ENCODE data around the gene THSD4.
"Not testable (repeated sequence)": the region's sequence is repeated elsewhere in the genome, so short reads cannot be mapped to it uniquely, and the experiment has no call there.

THSD4 gene

DNA sequence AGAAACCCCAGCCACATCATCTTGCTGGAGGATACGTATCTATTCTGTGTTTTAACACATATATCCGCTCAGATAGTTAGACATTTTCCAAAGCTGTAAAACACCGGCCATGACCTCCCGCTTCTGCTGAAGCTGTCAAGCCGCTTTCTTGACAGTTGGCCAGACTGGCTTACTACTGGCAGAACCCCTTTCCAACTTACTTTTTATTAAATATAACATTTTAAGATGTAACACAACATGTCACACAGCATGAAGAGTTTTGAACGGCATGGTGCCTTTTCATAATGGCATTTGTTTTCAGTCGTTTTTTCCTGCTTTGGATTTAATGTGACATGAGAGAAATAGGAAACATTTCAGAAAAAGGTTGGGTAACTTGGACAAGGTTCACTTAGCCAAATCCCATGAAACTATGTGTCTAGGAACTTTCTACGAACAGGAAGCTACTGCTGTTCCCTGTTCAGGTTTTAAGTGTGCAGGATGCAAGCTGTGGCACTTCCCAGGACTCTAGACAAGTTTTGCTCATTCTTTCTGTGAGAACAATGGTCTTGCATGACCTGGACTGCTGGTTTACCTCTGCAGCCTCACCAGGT is 281.4 kb downstream of the THSD4 start:
- DNase-seq: no peak

DNA sequence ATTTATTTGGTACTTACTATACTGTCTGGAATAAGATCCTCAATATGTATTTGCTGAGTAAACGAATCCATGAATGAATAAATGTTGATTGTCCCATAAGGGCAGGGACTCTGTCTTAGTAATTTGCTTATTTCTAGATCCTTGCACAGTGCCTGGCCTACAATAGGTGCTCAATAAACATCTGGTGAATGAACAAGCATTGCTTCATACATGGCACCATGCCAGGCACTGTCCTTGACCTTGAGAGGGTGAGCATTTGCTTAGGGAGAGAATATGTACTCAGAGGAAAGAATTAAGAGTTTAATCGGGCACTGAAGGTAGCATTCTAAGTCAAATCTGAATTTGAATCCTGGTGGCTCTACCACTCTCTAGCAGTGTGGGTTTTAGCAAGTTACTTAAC is 282.1 kb downstream of the THSD4 start:
- no peak for DNase-seq

DNA sequence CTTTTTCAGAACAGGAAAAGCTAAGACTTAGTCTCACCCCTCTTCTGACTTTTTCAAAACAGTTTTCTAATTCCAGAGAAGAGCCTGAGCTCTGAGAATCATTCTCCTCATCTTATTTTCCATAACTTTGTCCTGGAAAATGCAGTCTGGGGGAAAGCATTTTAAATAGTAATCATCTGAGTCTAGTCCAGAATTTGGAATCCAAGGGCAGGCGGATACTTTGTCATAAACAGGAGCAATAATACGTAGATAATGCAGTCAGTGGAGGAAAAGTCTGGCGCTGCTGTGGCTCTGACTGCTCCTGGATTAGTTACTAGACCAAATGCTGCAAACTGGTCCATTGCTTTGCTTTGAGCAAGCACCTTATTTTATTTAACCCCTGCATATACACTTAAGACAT is 285.0 kb downstream of the THSD4 start:
- DNase-seq: no peak

DNA sequence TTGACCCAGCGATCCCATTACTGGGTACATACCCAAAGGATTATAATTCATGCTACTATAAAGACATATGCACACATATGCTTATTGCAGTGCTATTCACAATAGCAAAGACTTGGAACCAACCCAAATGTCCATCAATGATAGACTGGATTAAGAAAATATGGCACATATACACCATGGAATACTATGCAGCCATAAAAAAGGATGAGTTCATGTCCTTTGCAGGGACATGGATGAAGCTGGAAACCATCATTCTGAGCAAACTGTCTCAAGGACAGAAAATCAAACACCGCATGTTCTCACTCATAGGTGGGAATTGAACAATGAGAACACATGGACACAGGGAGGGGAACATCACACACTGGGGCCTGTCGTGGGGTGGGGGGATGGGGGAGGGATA is 286.5 kb downstream of the THSD4 start:
- DNase-seq: not testable (repeated sequence)

DNA sequence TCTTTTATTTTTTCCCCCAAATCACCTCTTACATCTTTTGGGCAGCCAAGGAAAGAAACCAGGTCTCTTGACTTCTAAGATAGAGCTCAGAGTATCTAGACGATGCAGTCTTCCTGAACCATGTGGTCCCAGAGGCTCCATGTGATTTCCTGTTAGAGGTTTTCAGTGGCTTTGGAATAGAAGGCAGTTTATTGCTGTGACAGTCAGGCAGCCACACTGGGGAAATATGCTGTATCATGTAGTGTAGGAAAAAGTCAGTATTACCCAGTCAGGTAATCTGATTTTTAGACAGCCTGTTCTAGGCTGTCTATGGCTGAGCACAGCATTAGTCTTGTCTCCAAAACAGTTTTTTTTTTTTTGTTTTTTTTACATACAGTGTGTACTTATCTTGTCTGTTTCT is 294.3 kb downstream of the THSD4 start:
- DNase-seq: no peak

DNA sequence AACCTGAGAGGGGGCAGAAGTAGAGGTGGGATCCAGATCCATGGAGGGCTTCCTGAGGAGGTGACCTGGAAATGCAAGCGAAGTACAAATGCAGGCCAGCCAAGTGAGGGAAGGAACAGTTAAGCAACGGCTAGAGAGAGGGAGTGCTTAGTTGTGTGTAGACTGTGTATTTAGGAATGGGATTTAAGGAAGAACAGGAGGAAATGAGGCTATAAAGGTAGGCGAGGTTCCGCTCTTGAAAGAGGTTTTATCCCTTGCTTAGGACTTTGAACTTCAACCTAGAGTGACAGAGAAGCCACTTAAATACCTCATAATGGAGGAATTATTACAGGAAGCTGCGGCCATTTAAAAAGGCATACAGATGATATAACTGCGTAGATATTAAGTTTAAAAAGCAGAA is 295.1 kb downstream of the THSD4 start:
- DNase-seq: no peak

DNA sequence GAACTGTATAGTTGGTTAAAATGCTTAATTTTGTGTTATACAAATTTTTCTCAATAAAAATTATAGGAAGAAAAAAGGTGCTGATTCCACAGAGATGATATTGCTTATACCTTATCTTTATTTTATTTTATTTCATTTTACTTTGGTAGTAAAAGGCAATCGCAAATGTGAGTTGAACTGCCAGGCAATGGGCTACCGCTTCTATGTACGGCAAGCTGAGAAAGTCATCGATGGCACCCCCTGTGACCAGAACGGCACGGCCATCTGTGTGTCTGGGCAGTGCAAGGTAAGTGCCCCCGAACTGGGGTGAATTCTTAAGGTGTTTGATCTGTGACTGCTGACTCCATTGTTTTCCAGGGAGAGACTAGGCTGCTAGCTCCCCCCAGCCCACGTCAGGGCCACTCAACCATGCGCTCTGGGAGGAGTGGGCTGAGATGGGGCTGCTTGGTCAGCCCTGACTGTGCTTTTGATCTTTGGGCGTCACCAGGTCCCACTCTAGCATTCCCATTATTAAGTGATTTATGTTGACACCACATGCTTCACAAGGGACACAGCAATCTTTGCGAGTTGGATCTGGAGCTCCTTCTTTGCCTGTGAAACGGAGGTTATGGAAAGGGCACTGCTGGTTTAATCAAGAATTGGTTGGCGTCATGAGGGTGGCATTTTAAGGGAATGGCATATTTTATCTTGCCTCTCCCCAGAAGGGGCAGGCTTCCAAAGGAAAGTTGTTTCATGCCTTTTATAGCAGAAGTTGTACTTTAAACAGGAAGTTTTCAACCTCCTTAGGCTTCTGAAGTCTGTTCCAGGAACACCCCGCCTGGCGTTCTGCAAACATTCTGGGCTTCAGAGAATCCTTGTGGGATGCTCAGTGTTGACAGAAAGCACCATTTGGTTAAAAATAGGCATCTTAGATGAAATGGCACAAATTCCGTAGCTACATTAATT is 296.5 kb downstream of the THSD4 start:
- no peak for DNase-seq

DNA sequence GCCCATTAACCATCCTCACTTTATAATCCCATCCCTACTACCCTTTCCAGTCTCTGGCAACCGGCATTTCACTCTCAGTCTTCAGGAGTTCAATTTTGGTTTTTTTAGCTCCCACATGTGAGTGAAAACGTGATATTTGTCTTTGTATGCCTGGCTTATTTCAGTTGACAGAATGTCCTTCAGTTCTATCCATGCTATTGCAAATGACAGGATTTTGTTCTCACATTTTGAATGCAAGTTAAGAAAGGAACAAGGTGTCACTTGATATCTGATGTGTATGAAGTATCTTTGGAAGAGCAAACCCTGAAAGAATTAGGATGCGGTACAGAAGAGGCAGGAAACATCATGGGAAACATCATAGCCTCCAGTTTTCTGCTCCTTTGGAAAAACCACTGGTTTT is 298.1 kb downstream of the THSD4 start:
- DNase-seq: no peak

DNA sequence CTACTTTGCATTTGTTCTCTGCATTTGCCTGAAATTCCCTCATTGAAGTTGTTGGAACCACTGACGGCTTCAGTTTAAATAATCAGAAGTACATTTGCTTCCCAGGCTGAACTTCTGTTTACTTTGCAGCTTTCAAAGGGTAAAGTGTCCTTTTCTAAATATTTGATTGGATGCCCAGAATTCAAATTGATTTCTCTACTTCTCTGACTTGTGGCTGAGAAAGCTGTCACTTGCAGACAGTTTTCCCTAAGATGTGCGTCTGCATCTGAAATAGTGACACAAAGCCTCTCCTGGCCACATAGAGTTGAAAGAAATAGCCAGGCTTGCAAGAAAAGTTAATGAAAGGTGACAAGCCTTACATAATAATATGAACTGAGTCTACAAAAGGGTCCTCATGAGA is 299.6 kb downstream of the THSD4 start:
- DNase-seq: no peak

DNA sequence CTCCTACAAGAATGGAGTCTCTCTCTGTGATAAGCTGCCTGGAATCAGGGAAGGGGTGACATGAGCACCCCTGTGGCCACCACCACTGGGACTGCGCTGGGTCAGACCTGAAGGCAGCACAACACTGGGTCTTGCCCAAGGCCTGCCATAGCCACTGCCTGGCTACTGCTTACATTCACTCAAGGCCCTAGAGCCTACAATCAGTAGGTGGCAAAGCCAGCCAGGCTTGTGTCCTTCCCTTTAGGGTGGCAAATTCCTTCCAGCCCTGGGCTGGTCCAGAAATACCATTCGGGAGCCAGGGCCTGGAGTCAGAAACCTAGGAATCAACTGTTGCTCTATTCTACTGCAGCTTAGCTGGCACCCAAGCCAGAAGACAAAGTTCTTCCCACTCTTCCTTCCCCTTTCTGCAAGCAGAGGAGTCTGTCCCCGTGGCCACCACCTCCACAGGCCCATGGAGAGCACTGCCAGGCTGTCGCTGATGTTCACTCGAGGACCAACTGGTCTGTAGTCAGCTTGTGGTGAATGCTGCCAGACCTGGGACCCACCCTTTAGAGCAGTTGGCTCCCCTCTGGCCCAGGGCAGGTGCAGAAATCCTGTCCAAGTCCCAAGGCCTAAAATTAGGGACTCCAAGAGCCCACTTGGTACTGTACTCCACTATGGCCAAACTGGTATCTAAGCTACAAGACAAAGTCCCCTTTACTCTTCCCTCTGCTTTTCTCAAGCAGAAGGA is 307.4 kb downstream of the THSD4 start:
- DNase-seq: no peak

DNA sequence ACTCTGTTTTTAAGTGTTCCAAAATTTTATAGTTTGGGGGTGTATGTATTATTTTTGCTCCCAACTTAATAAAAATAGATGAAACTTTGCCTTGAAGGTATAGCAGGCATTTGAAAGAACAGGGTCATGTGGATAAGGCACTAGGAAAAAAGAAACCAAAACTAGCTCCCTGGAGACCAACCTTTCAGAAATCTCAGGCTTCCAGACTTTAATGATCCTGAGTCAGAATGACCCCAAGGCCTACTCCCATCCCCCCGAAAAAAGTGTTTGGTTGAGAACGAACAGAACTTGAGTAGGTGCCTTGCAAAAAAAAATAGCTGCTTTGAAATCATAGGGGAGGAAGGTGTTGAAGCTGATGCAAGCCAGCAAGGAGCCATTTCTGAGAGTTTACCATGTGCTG is 309.5 kb downstream of the THSD4 start:
- DNase-seq: no peak

DNA sequence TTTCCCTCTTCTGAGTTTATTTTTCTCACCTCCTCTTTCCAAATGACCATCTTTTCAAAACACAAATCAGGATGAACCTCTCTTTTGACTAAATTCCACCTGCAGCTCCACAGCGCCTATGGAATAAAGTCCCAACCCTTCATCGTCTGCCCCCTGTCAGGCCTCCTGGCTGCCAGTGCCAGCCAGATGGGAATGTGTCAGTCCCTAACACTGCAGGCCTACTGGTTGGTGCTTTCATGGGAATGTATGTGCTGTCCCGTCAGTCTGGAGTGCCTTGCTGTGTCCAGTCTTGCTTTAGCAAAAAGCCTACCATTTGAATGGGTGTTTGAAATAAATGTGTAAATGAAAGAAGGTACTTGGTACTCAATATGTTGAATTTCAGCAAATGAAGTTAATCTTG is 310.1 kb downstream of the THSD4 start:
- no peak for DNase-seq

DNA sequence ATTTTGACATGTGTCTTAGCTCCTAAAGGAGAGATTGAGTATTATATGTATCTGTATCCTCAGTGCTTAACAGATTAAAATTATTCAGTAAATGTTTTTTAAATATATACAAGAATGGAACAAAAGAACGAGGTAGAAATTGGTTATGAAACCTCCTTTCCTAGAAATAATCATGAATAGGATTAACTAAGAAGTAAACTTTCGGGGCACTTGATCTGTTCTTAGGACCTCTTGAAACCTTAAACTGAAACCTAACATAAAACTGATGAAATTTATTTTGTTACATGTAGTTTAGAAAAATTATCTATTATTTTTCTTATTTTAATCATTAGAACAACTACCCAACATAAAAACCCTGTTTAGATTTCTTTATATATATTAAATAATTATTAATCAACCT is 311.5 kb downstream of the THSD4 start:
- no peak for DNase-seq

DNA sequence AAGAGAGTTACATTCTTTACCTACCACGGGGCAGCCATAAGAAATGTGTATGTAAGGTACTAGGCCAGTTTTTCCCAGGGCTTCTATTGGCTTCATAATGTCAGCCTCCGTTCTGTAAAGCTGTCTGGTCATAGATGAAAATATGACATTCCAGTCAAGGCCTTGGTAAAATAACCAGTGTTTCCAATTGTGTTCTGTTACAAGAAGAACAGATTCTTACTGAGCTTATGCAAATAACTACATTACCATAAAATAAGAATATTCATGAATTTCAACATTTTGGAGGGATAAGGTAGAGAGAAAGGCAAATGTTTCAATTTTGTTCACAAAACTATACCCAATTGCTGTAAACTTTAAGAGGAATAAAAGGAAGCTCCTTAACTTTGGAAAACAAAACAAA is 315.5 kb downstream of the THSD4 start:
- DNase-seq: no peak

DNA sequence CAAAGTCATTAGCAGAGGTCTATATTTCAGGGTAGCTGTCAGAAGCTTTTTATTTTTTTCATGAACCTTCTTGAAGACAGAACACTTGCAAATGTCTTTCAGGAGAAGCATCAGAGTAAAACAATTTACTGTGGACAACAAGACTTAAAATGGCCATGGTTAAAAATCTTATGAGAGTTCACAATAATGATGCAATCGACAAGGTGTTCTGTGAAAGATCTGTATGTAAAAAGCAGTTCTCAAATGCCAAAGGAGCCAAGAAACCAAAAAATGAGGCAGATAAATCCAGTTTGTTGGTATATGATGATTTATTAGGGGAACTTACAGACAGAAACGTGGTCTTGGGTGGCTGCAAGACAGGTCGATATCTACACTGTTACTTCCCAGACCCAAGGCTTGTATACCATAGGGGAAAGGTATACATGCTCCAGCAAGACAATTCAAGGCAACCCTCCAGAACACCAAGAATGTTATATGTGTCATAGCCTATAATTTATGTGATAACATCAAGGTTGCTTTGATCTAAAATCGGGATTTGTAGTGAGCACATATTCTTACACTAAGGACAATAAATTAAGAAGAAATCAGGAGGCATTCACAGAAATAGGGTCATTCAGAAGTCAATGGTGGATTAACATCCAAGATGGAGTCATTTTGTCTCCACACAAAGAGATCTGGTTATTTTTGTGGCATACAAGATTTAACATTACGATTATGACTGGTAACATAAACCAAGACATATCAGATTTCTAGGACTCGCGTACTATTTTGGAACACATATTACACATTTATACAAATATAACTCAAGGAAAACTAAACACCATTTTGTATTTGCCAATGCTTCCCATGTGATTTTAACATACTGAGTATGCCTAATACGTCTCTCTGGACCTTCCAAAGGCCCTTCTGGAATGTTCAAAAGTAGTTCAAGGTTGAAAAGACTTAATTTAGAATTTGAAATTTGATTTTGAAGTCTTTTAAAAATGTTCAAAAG is 316.4 kb downstream of the THSD4 start:
- DNase-seq: no peak

DNA sequence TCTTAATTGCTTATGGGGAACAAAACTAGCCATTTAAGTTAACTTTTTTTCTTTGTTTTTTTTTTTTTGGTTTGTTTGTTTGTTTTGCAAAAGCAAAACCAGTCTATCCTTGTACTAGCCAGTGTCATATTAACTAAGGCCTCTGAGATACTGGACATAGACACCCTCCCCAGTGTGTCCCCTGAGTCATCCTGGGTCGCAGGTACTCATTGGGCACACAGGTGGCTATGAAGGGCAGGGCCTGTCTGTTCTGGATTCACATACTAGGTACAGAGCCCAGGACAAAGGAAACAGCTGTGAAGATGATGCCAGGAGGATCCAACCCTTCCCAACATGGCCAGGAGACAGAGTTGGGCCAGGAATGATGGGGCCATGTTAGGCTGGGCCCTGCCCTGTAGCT is 318.1 kb downstream of the THSD4 start:
- no peak for DNase-seq

DNA sequence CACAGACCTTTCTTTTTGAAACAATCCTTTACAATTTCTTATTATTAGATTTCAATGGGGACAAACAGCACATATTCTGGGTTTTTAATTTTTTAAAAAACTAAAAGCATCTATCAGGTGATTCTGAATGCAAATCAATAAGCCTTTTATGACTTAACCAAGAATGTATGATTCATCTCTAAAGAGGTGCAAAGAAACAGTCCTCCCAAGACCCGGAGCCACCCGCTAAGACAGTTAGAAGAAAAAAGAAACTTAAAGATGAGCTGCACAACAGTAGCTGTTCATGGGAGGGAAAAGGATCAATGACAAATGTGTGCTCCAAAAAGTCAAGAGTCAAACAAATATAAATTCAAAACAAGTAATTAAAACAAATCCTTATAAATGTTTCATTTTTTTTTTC is 319.5 kb downstream of the THSD4 start:
- no peak for DNase-seq

DNA sequence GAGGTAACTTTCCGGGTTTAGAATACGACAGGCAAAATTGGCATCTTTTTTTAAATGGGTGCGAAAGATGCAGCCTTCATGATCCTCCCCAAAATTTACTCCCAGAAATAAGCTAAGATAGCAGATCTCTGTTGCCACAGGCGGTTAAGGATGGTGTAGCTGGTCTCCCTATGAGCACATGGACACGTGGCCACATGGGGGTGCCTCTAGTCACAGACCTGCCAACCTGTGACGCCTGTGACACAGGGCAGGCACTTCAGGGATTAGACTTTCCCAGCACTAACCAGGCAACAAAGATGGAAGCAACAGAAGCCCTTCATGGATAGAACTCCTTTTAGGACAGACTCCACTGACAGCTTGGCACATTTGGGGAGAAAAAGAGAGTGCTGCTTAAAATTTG is 320.3 kb downstream of the THSD4 start:
- no peak for DNase-seq

DNA sequence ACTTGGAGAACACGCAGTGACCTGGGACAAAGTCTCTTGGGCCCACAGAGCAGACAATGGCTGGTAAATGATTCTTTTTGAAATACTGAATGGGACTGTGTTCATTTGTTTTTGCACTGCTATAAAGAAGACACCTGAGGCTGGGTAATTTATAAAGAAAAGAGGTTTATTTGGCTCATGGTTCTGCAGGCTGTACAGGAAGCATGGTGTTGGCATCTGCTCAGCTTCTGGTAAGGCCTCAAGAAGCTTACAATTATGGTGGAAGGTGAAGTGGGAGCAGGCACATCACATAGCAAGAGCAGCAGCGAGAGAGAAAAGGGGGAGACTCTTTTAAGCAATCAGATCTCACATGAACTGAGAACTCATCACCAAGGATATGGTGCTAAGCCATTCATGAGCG is 321.6 kb downstream of the THSD4 start:
- no peak for DNase-seq

DNA sequence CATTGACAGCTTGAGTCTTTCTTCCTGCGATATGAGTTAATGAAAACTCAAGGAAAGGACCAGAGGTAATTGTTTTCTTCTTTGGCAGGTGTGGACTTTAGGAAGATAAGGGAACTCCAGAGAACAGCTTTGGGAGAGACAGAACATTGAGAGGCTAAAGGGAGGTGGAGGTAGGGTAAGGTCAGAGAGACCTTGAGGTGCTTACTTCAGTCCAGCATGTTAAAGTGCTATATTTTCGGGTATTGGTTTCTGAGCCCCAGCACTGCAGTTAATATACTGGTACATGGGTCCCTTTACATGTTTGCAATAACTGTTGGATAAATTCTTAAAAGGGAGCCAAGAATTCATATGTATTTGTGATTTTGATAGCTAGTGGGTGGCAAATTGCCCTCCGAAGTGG is 322.1 kb downstream of the THSD4 start:
- no peak for DNase-seq

DNA sequence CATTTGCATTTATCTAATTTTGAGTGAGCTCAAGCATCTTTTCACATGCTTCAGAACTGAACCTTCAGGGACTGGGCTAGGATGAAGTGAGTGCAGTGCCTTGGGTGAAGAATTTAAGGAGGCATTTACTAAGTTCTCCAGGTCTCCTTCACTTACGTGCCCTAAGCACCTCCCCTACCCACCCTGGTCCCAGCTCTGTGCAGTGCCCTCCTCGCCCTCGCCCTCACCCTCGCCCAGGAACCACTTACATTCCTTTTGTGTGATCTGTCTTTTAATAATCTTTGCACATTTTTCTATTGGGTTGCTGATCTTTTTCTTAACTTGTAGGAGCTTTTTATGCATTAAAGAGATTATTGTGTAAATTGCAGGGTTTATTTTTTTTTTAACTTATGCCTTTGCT is 322.6 kb downstream of the THSD4 start:
- no peak for DNase-seq

DNA sequence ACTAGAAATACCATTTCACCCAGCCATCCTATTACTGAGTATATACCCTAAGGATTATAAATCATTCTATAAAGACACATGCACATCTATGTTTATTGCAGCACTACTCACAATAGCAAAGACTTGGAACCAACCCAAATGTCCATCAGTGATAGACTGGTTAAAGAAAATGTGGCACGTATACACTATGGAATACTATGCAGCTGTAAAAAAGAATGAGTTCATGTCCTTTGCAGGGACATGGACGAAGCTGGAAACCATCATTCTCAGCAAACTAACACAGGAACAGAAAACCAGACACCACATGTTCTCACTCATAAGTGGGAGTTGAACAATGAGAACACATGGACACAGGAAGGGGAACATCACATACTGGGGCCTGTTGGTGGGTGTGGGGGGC is 324.2 kb downstream of the THSD4 start:
- DNase-seq: not testable (repeated sequence)
